OCI-LY3 (cell line): ENCODE measurements around the gene IRF1.

ENCODE experiments used
- CTCF ChIP-seq: fragments of 200-600, 300-600 bp; sonication (generic); IDR thresholded peaks from 2 replicates; pipeline ENCODE4 v1.5.1; 2014; ENCODE audit warnings: antibody characterized with exemption, low read length, low read depth
- EZH2phosphoT487 ChIP-seq: fragments of 200-600 bp; shearing (Covaris generic); IDR thresholded peaks from 2 replicates; pipeline ENCODE4 v1.6.1; 2018; ENCODE audit warnings: antibody characterized with exemption, mixed run types, low read depth

DNA sequence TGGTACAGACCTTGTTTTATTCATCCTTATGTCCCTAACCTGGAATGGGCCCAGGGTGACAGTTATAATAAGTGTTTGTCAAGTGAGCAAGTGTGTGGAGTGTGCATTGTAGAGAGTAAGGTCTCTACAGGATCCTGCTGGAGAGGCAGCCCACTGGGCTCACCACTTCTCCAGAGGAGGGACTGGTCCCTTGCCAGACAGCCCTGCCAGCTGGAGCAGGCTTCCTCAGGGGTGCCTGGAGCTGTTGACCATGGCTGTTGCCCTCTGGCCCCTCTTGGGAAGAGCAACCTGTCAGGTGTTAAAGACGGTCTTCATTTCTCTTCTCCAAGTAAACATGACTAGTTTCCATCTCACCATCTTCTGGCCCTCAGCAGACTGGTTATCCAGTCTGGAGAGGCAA lies 20.0 kb downstream of the IRF1 start:
- TF ChIP-seq EZH2phosphoT487 (no peak), CTCF (no peak)
